SK-N-SH (cell line): ENCODE data around the gene GPX1. TPM values are rescaled to one million over a fixed set of nuclear protein-coding genes. Genes with fewer than 3 reads are reported as not detected.

Experiments
- CTCF ChIA-PET: fragments of 300-600, 350-600 bp; formaldehyde crosslinking; extraction: SDS; loops from one replicate; lab custom pipeline; 2021; lab: Yijun Ruan, JAX
- POLR2A ChIA-PET: fragments of 350-600 bp; sonication (Branson Sonifier 250); formaldehyde crosslinking; extraction: SDS; loops from one replicate; lab custom pipeline; 2020; ENCODE audit warnings: antibody characterized with exemption, inconsistent platforms; lab: Yijun Ruan, JAX
- DNase-seq: peaks from one replicate; pipeline ENCODE4 v3.0.0; 2012
- H2AFZ ChIP-seq: fragments of 200-600 bp; sonication (generic); 2 replicates; pipeline ENCODE4 v1.8.1; 2016; ENCODE audit warnings: antibody characterized with exemption, mild to moderate bottlenecking, low read depth
- H3F3A ChIP-seq: fragments of 200-600 bp; sonication (generic); replicated peaks from 2 replicates; pipeline ENCODE3; 2016; ENCODE audit warnings: antibody characterized with exemption, mild to moderate bottlenecking; ENCODE audit not compliant: insufficient read depth
- H3K27ac ChIP-seq, 2 experiments: fragments of 200-500 bp in 1 of 2; fragments of 200-600 bp in 1 of 2; sonication (Bioruptor generic) in 1 of 2; sonication (generic), shearing (Covaris generic) in 1 of 2; 2 replicates each; pipeline versions ENCODE4 v1.5.1 to v1.6.1; 2014 to 2016; ENCODE audit warnings: low read depth in 2 of 2, inconsistent platforms in 1 of 2, low read length in 1 of 2, mild to moderate bottlenecking in 1 of 2, mixed read lengths in 1 of 2
- H3K27me3 ChIP-seq: fragments of 200-600 bp; sonication (generic), shearing (Covaris generic); 2 replicates; pipeline ENCODE4 v1.6.1; 2016; ENCODE audit warnings: mixed run types; ENCODE audit not compliant: insufficient read depth
- H3K36me3 ChIP-seq, 2 experiments: fragments of 200-500 bp in 1 of 2; fragments of 200-600 bp in 1 of 2; sonication (Bioruptor generic) in 1 of 2; sonication (generic) in 1 of 2; replicated peaks in 1 of 2; 2 replicates each; pipeline versions ENCODE3 to v1.5.1; 2014 to 2016; ENCODE audit warnings: low read length in 1 of 2, mild to moderate bottlenecking in 1 of 2; ENCODE audit not compliant: insufficient read depth in 2 of 2, control insufficient read depth in 1 of 2
- H3K4me1 ChIP-seq, 2 experiments: fragments of 200-500 bp in 1 of 2; fragments of 200-600 bp in 1 of 2; sonication (Bioruptor generic) in 1 of 2; sonication (generic), shearing (Covaris generic) in 1 of 2; 2 replicates each; pipeline versions ENCODE4 v1.5.1 to v1.6.1; 2014 to 2016; ENCODE audit warnings: low read depth in 1 of 2, low read length in 1 of 2, mixed run types in 1 of 2; ENCODE audit not compliant: insufficient read depth in 2 of 2, control insufficient read depth in 1 of 2
- H3K4me2 ChIP-seq: fragments of 200-600 bp; sonication (generic), shearing (Covaris generic); 2 replicates; pipeline ENCODE4 v1.6.1; 2017; ENCODE audit warnings: mixed run types
- H3K4me3 ChIP-seq, 2 experiments: fragments of 200-500 bp in 1 of 2; fragments of 200-600 bp in 1 of 2; sonication (Bioruptor generic) in 1 of 2; sonication (generic), shearing (Covaris generic) in 1 of 2; 2 replicates each; pipeline versions ENCODE4 v1.5.1 to v1.8.1; 2014 to 2016; ENCODE audit warnings: low read depth in 2 of 2, inconsistent platforms in 1 of 2, low read length in 1 of 2, mild to moderate bottlenecking in 1 of 2, mixed read lengths in 1 of 2, moderate library complexity in 1 of 2
- H3K79me2 ChIP-seq: fragments of 200-600 bp; sonication (generic); 2 replicates; pipeline ENCODE4 v1.8.1; 2017; ENCODE audit warnings: mild to moderate bottlenecking; ENCODE audit not compliant: insufficient read depth
- H3K9ac ChIP-seq: fragments of 200-600 bp; sonication (generic); 2 replicates; pipeline ENCODE4 v1.6.1; 2017; ENCODE audit warnings: mixed run types
- H3K9me2 ChIP-seq: fragments of 200-600 bp; sonication (generic); 2 replicates; pipeline ENCODE4 v1.6.1; 2017; ENCODE audit warnings: mixed run types
- H3K9me3 ChIP-seq: fragments of 200-600 bp; sonication (generic); 2 replicates; pipeline ENCODE4 v1.6.1; 2017; ENCODE audit warnings: mixed run types, mild to moderate bottlenecking, moderate library complexity
- H4K20me1 ChIP-seq: fragments of 200-600 bp; sonication (generic); 2 replicates; pipeline ENCODE4 v1.6.1; 2017; ENCODE audit warnings: mild to moderate bottlenecking, mixed run types; ENCODE audit not compliant: insufficient read depth
- EP300 ChIP-seq, 2 experiments: IDR thresholded peaks; 2 replicates each; pipeline versions ENCODE4 v1.4.0 to v1.6.1; 2012; ENCODE audit warnings: borderline replicate concordance in 1 of 2, low read depth in 1 of 2, low read length in 1 of 2
- EZH2phosphoT487 ChIP-seq: fragments of 200-600 bp; sonication (generic); IDR thresholded peaks from 2 replicates; pipeline ENCODE4 v1.6.1; 2017; ENCODE audit warnings: low read depth, mixed run types, mild to moderate bottlenecking, antibody characterized with exemption, moderate library complexity, borderline replicate concordance
- FOSL2 ChIP-seq: IDR thresholded peaks from 2 replicates; pipeline ENCODE4 v1.4.0; 2012; ENCODE audit warnings: low read depth, mild to moderate bottlenecking, moderate library complexity, borderline replicate concordance
- FOXJ3 ChIP-seq: sonication (generic); formaldehyde crosslinking; IDR thresholded peaks from 2 replicates; pipeline ENCODE4 v1.5.1; 2020; ENCODE audit warnings: mild to moderate bottlenecking, missing genetic modification reagents
- FOXM1 ChIP-seq: IDR thresholded peaks from 2 replicates; pipeline ENCODE4 v1.4.0; 2012; ENCODE audit warnings: low read depth, mild to moderate bottlenecking
- JUND ChIP-seq: IDR thresholded peaks from 2 replicates; pipeline ENCODE4 v1.4.0; 2012
- MEF2A ChIP-seq: IDR thresholded peaks from 2 replicates; pipeline ENCODE4 v1.4.0; 2012; ENCODE audit warnings: low read depth, borderline replicate concordance
- NFIC ChIP-seq: IDR thresholded peaks from 2 replicates; pipeline ENCODE4 v1.4.0; 2012; ENCODE audit warnings: borderline replicate concordance
- POLR2AphosphoS5 ChIP-seq: IDR thresholded peaks from 2 replicates; pipeline ENCODE4 v1.6.1; 2012; ENCODE audit warnings: low read depth, low read length
- RFX5 ChIP-seq: IDR thresholded peaks from 2 replicates; pipeline ENCODE4 v1.6.1; 2012; ENCODE audit warnings: mild to moderate bottlenecking, improper control_type of control experiment, low read length
- TEAD4 ChIP-seq: IDR thresholded peaks from 2 replicates; pipeline ENCODE4 v1.4.0; 2012; ENCODE audit warnings: mild to moderate bottlenecking, borderline replicate concordance; ENCODE audit not compliant: insufficient read depth
- YY1 ChIP-seq: IDR thresholded peaks from 2 replicates; pipeline ENCODE4 v1.4.0; 2012; ENCODE audit warnings: low read depth, mild to moderate bottlenecking
- WGBS: methylation state at CpG from one replicate; pipeline ENCODE4 v1.1.6; 2017; ENCODE audit warnings: low lambda C conversion rate; 5-methylcytosine and 5-hydroxymethylcytosine counted together
- polyA plus RNA-seq, 3 experiments: library from polyadenylated mRNA; depleted of rRNA; stranded (reverse); fragments of >200 nt; gene quantifications; 2 replicates each; pipeline ENCODE4 v1.2.3, GENCODE V29; 2012
- TF ChIP-seq, protein P1 (sequence below): IDR thresholded peaks from 2 replicates; pipeline ENCODE4 v1.4.0; 2012; ENCODE audit warnings: low read depth

The GPX1 gene
- polyA plus RNA-seq, 1 of the 3 experiments (the other 2 are of a cell fraction), result 815 TPM

DNA sequence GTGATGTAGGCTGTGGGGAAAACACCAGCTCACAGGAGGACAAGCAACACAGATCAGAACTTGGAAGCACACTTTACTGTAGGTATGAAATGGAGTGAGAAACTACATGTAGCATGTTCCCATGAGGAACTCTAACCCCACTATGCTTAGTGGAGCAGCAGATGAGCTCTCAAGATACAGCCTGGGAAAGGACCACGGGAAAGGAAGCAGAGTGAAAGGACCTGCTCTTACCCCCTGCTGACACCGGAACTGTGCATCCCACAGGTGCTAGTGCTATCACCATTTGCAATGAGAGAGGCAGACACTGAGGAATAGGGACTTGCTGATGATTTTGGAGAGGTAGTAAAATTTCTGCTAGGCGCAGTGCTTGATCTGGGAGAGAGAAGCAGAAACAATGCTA lies 46.9 kb downstream of the GPX1 start (continued):
- TF ChIP-seq, protein P1, sequence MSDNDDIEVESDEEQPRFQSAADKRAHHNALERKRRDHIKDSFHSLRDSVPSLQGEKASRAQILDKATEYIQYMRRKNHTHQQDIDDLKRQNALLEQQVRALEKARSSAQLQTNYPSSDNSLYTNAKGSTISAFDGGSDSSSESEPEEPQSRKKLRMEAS, result no peak
- no peak for TF ChIP-seq EZH2phosphoT487

DNA sequence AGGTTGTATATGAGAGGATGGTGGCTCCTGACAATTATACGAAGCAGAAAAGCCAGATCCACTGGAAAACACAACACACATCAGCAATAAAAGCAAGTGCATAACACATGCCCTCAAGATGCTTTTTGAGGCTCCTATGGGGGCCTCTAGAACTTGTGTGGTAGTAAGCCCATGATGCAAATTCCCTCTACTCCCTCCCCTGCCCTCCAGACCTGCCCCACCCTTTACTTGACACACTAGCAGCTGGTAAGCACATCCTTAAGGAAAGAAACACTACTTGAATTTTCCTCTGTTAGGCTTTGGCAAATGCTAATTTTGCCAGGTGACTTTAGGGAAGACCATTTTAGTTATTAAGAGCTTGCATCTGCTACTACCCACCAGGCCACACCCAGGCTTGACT lies 47.5 kb downstream of the GPX1 start:
- peaks cover 18 to 56% of the 10 kb centered on the region in 2 experiments for H3K36me3 ChIP-seq
- H3K9ac ChIP-seq, result no peak overlapping the region
- peaks cover 10% of the 10 kb centered on the region for H3F3A ChIP-seq
- TF ChIP-seq FOXM1, result no peak
- TF ChIP-seq FOXJ3, result no peak
- no peak for TF ChIP-seq MEF2A
- no peak for TF ChIP-seq EP300 (IDR thresholded peaks at IDR 0.05; ENCODE audit: borderline replicate concordance in 1 of 2, low read depth in 1 of 2, low read length in 1 of 2)
- TF ChIP-seq FOSL2, result no peak
- no peak for TF ChIP-seq TEAD4
- no peak for TF ChIP-seq JUND
- no peak for TF ChIP-seq POLR2AphosphoS5
- no peak for TF ChIP-seq EZH2phosphoT487
- TF ChIP-seq YY1, result no peak
- TF ChIP-seq NFIC, result no peak
- no peak for TF ChIP-seq RFX5
- WGBS, result 100% methylated on average over 1 of the region's 1 CpG
- H2AFZ ChIP-seq, result no peak overlapping the region
- H3K9me2 ChIP-seq, result no peaks in the 10 kb centered on the region
- no peak overlapping the region for H3K4me2 ChIP-seq
- peaks cover 10% of the 10 kb centered on the region; the same call in 1 of the 2 replicates for H3K79me2 ChIP-seq
- H3K4me1 ChIP-seq, result no peaks in the 10 kb centered on the region
- H3K27ac ChIP-seq, result no peak overlapping the region
- no peak overlapping the region for H3K4me3 ChIP-seq
- no peak for DNase-seq
- ChIA-PET CTCF (interaction anchor here (0.6 kb wide), 1 partner anchor 84 kb away, joined by 4 read pairs; no protein-coding TSS in a partner anchor), POLR2A (interaction anchor here (0.9 kb wide), 1 partner anchor 29 kb away, joined by 3 read pairs; the partner anchor contains the start of gene USP4)
- H4K20me1 ChIP-seq, result no peaks in the 10 kb centered on the region
- no peaks in the 10 kb centered on the region for H3K27me3 ChIP-seq
- H3K9me3 ChIP-seq, result no peaks in the 10 kb centered on the region

Other genes with a start within 250 kb of the GPX1 start
- gene USP19, start 237.5 kb downstream of the GPX1 start, polyA plus RNA-seq (2012; rRNA removed), result 75.6 and 80.5 TPM in 2 replicates
- gene LAMB2, start 225.3 kb downstream of the GPX1 start, polyA plus RNA-seq (2012; rRNA removed), result 318 and 332 TPM in 2 replicates
- gene CCDC71, start 192.0 kb downstream of the GPX1 start, polyA plus RNA-seq (2012; rRNA removed), result 40.9 and 43.6 TPM in 2 replicates
- 35.3 and 40.6 TPM in 2 replicates for gene KLHDC8B, start 186.8 kb downstream of the GPX1 start, polyA plus RNA-seq (2012; rRNA removed)
- 4.2 and 5.8 TPM in 2 replicates for gene C3orf62, start 81.1 kb downstream of the GPX1 start, polyA plus RNA-seq (2012; rRNA removed)
- gene USP4, start 18.3 kb downstream of the GPX1 start, polyA plus RNA-seq (2012; rRNA removed), result 33.2 and 45.6 TPM in 2 replicates
- 221 and 312 TPM in 2 replicates for gene RHOA, start 53.6 kb upstream of the GPX1 start, polyA plus RNA-seq (2012; rRNA removed)
- 42.1 and 57.5 TPM in 2 replicates for gene TCTA, start 54.1 kb upstream of the GPX1 start, polyA plus RNA-seq (2012; rRNA removed)
- 17.6 and 21.3 TPM in 2 replicates for gene AMT, start 64.1 kb upstream of the GPX1 start, polyA plus RNA-seq (2012; rRNA removed)
- gene NICN1, start 71.0 kb upstream of the GPX1 start, polyA plus RNA-seq (2012; rRNA removed), result 38.7 and 56.8 TPM in 2 replicates
- 50.2 and 54.4 TPM in 2 replicates for gene DAG1, start 111.9 kb upstream of the GPX1 start, polyA plus RNA-seq (2012; rRNA removed)
- gene BSN, start 196.1 kb upstream of the GPX1 start, polyA plus RNA-seq (2012; rRNA removed), result 0.07 and 0.08 TPM in 2 replicates